ENCODE measurements around the gene SLC35F1.
"Not testable (repeated sequence)": the region's sequence is repeated elsewhere in the genome, so short reads cannot be mapped to it uniquely, and the experiment has no call there.

Gene SLC35F1

DNA sequence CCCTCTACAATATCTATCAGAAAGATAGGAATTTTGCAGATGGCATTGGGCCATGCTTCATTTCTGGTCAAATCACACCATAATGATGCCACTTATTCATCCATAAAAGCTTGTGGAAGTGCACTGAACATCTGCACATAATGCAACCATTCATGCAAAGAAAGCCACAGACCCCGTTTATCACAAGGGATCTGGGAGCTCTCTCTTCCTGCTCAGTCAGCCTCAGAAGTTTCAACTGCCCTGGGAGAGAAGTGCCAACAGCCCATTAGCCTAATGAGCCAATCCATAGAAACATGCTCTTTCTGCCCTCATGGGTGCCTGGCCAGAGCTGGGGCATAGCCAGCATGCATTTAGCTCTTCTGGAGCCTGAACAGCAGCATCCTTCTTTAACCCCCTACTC lies 85.8 kb downstream of the SLC35F1 start:
- DNase-seq (ENCODE audit: low read depth in 2 of 2) = no peak

DNA sequence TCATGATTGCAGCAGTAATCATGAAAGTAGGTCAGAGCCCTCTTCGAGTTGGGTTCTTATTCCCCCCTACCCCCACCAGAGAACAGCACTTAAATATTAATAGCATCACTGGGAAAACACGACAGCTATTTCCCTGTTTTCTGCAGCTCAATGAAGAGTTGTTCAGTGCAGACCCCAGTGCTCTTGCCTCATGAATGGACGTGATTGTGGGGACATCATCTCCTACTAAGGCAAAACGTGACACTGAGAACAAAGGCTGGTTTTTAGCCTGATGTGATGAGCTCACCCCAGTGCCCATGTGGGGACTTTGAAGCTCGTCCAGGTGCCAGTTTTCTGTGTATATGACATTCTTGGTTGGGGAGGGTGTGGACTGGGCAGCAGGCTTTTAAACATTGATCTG lies 105.9 kb downstream of the SLC35F1 start:
- DNase-seq (ENCODE audit: low read depth in 2 of 2) = no peak

DNA sequence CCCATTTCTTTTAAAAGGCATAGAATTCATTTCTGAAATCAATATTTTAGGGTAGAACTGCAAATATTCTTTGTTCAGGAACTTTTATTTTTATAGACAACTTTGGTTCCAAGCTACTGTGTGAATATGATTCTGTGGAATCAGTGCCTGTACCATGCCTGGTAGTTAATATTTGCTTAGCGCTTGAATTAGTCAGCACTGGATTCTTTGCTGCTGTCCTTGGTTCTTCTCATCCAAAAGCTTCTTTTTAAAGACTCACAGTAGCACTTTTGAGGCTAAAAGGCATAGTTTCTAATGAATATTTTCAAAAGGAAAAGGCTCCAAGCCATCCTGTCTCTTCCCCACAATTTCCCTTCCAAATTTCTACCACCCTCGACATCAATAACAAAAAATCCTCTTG lies 109.5 kb downstream of the SLC35F1 start:
- DNase-seq (ENCODE audit: low read depth in 2 of 2) = no peak

DNA sequence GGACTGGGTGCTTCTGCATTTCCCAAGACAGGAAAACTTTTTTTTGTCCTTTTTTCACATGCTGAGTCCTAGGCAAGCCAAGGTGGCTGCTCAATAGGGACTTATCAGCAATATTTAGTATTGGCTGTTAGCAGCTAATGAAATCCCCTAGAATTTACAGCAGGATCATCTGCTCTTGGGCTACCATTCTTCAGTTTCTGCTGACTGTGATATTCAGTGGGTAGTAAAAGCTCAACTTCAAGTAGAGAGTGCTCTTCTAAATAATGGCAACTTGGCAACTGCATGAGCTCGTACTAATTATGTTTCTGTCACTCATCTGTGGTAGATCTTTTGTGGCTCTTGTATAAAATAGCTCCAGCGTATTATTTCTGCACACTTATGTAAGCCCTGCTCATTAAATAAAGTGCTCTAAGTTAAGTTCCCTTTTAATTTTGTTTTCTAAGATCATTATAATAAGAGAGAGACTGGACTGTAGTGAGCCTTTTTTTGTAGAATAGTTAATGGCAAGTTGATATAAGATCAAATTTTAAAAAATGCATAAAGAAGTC lies 110.3 kb downstream of the SLC35F1 start:
- DNase-seq (ENCODE audit: low read depth in 2 of 2) = no peak

DNA sequence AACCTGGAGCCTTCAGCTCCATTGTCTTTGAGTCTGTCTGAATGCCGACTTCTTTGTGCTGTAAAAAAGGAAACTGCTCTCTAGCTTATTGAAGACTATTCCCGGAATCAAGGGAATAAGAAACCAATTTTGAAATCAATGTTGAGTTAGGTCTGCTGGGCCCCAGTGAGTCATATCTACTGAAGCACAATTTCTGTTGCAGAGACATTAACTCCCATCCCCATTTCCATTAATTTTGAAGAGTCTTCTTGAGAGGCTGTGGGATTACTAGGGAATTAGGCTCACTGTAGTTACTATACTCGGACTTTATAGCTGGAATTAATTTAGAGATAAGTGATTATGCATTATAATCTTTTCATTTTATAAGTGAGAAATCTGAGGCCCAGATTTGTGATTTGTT lies 116.7 kb downstream of the SLC35F1 start:
- no peak for DNase-seq (ENCODE audit: low read depth in 2 of 2)

DNA sequence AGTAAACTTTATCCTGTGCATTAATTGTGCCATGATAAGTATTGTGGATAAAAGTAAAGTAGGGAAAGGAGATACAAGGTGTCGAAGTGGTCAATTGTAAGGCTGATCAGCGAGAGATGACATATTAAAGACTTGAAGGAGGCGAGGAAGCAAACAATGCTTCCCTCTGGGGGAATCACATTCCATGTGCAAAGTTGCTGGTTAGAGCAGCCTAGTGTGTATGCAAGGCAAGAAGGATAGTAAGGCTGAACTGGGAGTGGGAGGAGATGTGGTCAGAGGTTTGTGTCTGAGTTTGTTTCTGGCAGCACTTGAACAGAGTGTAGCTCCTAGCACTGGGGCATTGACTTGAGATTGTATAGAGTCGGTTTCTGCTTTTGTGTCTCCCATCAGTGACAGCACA lies 122.9 kb downstream of the SLC35F1 start:
- DNase-seq (ENCODE audit: low read depth in 2 of 2) = no peak

DNA sequence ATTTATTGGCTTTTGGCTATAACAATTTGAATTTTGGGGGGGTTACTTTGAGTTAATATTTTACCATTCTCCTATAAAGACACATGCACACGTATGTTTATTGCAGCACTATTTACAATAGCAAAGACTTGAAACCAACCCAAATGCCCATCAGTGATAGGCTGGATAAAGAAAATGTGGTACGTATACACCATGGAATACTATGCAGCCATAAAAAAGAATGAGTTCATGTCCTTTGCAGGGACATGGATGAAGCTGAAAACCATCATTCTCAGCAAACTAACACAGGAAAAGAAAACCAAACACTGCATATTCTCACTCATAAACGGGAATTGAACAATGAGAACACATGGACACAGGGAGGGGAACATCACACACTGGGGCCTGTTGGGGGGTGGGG lies 130.4 kb downstream of the SLC35F1 start:
- DNase-seq (ENCODE audit: low read depth in 2 of 2) = not testable (repeated sequence)

DNA sequence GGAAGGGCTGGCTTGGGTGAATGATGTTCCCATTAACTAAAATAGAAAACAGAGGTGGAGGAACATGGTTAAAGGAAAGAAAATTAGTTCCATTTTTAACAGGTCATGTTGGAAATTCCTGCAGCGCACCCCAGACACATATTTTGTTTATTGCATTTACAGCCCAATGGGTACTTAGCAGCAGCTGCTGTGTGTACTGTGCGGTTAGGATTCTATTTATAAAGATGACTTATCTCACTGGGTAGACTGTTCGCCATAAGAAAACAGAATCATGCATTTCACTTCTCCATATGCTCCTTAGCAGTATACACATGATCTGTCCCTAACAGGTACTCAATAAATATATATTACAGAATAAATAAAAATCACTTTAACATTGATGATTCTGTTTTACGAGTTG lies 135.8 kb downstream of the SLC35F1 start:
- DNase-seq (ENCODE audit: low read depth in 2 of 2) = no peak

DNA sequence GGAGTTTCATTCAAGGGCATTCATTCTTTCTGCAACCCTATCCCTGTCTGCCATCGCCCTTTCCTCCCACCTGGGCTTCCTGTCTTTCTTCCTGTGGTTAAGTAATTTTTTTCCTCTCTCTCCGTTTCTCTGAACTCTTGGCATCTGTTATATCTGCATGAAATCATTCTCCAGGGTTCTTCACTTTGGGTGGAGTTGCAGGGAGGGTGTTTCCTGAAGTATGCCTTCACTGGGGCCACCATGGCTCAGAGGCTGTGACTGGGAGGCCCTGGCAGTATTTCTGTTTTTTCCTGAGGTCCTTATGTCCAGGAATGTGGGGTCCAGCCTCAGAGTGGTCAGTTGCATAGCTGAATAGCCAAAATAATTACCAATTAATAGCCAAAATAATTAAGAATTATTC lies 137.2 kb downstream of the SLC35F1 start:
- no peak for DNase-seq (ENCODE audit: low read depth in 2 of 2)

DNA sequence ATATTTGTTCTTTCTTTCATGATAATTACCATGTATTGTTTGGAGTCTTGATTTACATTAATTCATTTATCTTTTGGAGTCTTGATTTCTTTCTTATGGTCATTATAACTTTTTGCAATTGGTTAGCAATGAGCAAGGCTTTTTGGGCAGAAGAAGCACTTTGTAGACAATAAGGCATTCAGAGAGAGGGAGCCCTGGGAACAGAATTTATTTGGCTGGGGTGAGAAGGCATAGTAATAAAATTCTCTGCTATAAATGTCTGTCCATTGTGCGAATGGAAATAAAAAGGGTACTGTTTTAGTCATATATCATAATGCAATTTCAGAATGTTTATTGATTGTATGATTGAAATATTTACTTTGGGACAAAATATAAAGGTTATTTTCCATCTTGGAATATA lies 147.0 kb downstream of the SLC35F1 start:
- no peak for DNase-seq (ENCODE audit: low read depth in 2 of 2)

DNA sequence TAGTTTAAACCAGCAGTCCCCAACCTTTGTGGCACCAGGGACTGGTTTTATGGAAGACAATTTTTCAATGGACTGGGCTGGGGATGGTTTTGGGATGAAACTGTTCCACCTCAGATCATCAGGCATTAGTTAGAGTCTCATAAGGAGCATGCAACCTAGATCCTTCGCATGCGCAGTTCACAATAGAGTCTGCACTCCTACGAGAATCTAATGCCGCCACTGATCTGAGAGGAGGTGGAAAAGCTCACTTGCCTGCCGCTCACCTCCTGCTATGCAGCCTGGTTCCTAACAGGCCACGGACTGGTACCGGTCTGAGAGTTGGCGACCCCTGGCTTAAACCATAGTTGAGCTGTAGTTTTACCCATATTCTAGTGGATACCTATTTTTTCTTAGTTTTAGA lies 154.6 kb downstream of the SLC35F1 start:
- no peak for DNase-seq (ENCODE audit: low read depth in 2 of 2)

DNA sequence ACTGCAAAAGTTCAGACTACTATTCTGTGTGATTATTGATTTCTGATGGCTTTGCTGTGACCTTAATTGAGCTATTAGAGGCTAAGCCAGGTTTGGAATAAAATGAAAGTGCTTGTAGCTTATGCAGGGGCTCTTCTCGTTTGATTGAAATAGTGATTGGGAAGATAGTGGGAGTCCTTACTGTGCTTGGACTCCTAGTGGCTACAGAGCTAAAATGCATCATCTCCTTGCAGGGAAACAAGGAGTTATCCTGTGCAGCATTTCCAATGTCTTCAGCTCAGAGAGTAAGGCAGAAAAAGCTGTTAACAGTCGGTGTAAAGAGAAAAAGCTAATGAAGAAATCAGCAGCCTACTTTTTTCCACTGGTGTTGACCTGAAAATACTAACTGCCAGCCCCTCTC lies 173.5 kb downstream of the SLC35F1 start:
- DNase-seq (ENCODE audit: low read depth in 2 of 2) = no peak

DNA sequence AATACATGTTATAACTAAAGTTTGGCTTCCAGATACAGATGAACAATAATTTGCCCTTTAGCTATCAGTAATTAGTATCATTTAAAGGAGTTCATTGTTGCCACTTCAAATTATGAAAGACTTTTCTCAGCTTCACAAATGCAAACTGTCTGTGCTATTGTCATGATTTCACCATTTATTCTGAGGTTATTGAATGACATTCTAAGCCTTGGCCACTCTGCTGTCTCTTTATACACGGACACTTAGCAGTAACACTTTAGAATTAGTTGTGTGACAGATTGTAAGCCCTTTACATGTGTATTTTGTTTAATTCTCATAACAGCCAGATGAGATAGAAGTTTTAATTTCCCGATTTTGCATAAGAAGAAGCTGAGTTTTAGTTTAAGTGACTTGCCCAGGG lies 176.6 kb downstream of the SLC35F1 start:
- no peak for DNase-seq (ENCODE audit: low read depth in 2 of 2)

DNA sequence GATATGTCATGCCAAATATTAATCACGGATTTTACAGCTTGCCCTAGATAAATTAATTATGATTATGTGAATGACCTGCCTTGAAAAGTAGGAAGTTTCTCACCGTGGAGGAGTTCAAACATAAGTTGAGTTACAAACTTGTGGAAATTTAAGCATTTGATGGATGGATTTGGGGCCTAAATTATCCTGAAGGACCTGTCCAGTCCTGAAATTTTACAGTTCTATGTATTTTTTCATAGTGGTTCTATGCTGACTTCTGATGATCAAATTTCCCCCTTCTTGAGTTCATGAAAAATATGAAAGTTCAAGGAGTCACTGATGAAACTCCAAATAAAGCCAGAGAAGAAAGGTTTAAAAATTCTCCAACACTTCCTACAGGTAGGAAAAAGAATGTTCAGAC lies 178.6 kb downstream of the SLC35F1 start:
- DNase-seq (ENCODE audit: low read depth in 2 of 2) = no peak

DNA sequence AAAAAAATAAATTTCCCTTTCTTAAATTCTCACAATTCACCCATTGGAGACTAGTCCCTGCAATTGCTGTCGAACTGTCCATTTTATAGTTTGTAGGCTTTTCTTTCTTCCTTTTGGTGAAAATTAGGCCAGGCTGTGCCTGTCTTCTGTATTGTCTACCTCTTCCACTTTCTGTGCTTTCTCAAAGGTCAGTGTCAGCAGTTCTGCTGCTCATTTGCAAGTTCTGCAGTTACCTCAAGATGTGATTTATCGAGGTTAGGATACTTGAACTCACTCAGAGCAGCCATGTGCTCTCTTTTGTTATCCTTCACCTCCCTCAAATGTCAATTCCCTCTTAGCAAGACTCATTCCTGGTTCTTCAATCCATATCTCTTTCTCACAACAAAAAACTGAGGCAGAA lies 179.1 kb downstream of the SLC35F1 start:
- DNase-seq (ENCODE audit: low read depth in 2 of 2) = no peak

DNA sequence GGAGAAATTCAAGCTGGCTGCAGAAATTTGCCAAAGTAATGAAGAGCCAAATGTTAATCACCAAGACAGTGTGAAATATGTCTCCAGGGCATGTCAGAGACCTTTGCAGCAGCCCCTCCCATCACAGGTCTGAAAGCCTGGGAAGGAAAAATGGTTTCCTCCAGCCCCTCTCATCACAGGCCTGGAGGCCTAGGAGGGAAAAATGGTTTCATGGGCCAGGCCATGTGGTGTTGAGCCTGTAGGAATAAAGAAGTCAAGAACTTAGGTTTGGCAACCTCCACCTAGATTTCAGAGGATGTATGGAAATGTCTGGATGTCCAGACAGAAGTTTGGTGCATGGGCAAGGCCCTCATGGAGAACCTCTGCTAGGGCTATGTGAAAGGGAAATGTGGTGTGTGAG lies 185.0 kb downstream of the SLC35F1 start:
- DNase-seq (ENCODE audit: low read depth in 2 of 2) = no peak

DNA sequence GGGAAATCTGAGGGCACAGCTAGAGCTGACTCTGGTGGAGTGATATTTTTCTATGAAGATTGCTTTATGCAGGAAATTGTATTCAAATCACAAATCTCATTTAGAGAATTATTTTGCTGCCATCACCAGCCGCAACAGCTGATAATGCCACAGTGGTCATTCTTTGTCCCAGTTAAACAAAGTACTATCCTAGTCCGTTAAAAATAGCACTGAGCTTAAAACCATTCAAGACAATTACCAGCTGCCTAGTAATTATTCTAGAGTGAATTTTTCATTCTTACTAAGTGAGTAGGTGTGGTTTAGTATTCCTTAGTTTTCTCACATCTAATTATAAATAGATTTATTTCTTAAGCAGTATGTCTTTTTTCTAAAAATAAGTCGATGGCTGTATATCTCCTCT lies 190.5 kb downstream of the SLC35F1 start:
- DNase-seq (ENCODE audit: low read depth in 2 of 2) = no peak

DNA sequence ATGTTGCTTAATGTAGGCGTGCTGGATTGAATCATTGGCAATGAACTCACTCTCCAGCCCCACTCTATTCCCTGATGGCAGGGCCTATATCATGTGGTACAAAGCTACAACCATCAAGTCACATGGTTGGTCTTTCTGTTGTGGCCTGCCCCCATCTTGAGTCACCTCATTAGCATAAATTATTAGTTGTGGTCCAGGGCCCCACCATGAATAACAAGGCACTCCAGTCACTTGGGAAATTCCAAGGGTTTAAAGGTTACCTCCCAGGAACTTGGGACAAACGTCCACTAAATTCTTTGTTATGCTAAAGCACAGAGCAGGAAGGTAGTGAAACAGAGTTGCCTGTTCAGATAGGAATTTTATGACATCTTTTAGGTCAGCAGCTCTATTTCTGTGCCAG lies 193.7 kb downstream of the SLC35F1 start:
- no peak for DNase-seq (ENCODE audit: low read depth in 2 of 2)

DNA sequence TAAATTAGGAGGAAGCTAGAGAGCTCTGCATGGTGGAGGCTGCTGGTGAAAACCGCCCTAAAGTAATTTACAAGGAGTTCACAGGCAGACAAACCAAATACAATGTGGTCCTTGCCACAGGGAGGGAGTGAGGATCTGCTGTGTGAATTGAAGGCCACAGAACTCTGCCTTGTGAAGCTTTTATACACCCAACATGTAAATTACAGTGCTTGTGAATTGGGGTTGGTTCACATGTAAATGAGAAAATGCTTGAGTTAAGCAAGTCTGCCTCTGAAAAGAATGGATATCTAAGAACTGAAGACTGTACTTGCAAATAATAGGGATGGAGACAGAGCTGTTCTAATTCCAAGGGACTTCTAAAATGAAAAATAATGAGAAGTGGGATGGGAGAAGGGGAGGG lies 194.2 kb downstream of the SLC35F1 start:
- no peak for DNase-seq (ENCODE audit: low read depth in 2 of 2)

DNA sequence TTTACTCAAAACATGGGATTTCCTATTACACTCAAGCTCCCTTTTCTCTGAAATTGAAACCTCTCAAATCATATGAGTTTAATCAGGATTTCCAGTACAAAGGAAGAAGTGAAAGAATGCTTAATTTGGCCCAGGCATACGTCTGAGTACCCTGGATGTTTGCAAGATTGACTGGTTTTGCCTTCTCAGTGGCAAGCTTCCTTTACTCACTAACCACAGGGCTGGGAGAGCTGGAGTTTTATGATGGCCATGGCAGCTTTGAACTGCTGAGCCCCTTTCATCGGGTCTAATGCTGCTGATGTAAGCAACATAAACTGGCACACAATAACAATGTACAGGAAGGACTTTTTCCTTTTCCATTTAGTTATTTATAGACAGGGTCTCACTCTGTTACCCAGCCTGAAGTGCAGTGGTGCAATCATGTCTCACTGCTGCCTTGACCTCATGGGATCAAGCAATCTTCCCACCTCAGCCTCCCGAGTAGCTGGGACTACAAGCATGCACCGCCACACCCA lies 194.8 kb downstream of the SLC35F1 start:
- DNase-seq (ENCODE audit: low read depth in 2 of 2) = no peak

DNA sequence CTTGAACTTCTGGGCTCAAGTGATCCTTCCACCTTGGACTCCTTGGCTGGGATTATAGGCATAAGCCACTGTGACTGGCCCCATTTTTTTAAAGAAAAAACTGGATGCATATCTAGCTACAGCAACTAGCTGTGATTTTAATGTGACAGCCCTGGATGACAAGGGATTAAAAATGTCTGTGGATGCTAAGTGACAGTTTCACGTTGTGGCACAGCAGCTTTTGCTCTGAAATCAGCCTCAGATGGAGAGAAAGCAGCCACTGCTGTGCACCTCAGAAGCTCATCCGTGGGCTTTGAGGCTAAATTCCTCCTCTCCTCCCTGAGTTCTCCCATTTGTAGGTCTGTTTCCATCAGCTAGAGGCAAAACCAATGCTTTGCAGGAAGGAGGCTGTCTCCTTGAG lies 195.3 kb downstream of the SLC35F1 start:
- no peak for DNase-seq (ENCODE audit: low read depth in 2 of 2)

DNA sequence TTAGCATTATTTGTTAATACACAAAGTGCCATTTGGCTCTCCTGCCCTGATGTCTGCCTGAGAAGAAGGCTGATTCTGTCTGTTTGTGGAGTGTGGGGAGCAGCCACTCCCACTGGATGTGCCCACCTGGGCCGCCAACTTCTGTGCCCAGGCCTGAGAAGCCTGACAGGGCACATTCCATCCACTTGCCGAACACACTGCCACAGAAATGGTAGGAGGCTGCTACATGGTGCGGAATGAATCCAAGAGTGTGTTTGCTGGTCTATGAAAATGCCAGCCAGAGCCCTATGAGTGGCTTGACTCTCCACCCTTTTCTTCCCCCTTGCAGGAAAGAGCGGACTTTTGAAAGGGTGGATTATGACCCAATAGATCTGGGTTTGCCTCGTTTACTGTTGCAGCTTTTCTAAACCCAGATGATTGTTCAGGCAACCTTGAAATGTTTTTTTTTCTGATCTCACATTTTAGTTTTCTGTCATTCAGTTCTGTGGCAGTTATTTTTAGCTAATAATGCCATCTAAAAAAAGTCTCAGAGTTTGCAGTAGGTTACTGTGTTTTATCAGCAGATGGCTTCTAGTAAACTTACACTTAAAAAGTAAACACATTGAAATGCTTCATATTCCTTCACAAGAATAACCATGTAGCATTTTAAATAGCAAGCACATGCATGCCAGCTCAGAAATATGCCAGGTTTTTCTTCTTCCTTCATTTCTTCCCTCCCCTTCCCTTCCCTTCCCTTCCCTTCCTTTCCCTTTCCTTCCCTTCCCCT lies 196.5 kb downstream of the SLC35F1 start:
- no peak for DNase-seq (ENCODE audit: low read depth in 2 of 2)

DNA sequence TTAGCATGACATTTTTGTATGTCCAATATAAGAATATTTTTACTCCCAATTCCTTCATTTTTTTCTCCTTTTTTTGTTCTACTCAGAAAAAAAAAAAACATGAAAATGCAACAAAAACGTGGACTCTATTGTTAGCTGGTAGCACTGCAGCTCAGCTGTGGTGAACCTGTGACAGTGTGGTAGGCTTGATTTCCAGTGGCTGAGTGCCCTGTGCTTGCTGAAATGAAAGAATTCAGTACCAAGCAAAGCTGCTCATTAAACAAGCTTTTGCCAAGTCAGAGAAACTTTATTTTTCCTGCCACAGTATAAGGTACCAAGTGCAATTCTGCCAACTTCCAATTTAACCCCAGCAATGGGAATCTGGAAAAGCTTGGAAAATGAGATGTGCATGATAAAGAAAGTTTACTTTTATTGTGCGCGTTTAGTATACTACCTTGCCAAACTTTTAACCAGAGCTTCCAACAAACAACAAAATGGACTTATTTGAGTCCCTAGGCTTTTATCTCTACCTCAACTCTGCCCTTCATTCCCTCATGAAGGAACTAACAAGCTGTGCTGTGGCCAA lies 215.2 kb downstream of the SLC35F1 start:
- DNase-seq (ENCODE audit: low read depth in 2 of 2) = no peak

Measured in stimulated activated CD4-positive, alpha-beta T cell treated with anti-CD3 and anti-CD28 coated beads, Interleukin-12 subunit alpha, Interleukin-12 subunit beta, amount 100 ng/mL, for 24 hours (primary cell).